SU-DHL-6 (cell line): ENCODE data around the gene CLSTN2.

Experiments
- EZH2phosphoT487 ChIP-seq: fragments of 200-600 bp; sonication (generic), shearing (Covaris generic); conservative IDR thresholded peaks from 2 replicates; pipeline ENCODE4 v1.6.1; 2018; ENCODE audit warnings: mild to moderate bottlenecking, antibody characterized with exemption, low read length, moderate library complexity, mixed read lengths
- TF ChIP-seq, protein P1 (sequence below): fragments of 200-600 bp; sonication (generic); IDR thresholded peaks from one replicate; pipeline ENCODE4 v1.5.1; 2017; ENCODE audit warnings: antibody characterized with exemption, mild to moderate bottlenecking, low read length, moderate library complexity; ENCODE audit not compliant: insufficient read depth, poor library complexity, severe bottlenecking

- TF ChIP-seq, protein P1, sequence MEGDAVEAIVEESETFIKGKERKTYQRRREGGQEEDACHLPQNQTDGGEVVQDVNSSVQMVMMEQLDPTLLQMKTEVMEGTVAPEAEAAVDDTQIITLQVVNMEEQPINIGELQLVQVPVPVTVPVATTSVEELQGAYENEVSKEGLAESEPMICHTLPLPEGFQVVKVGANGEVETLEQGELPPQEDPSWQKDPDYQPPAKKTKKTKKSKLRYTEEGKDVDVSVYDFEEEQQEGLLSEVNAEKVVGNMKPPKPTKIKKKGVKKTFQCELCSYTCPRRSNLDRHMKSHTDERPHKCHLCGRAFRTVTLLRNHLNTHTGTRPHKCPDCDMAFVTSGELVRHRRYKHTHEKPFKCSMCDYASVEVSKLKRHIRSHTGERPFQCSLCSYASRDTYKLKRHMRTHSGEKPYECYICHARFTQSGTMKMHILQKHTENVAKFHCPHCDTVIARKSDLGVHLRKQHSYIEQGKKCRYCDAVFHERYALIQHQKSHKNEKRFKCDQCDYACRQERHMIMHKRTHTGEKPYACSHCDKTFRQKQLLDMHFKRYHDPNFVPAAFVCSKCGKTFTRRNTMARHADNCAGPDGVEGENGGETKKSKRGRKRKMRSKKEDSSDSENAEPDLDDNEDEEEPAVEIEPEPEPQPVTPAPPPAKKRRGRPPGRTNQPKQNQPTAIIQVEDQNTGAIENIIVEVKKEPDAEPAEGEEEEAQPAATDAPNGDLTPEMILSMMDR, result no peak
- no peak for TF ChIP-seq EZH2phosphoT487
Measured at GRCh38 chr3:140424726-140425125, 489.7 kb downstream of the CLSTN2 start.
